RCC 7860 (cell line): ENCODE measurements around the gene L3MBTL4.

Source experiments
- DNase-seq: peaks from one replicate; pipeline ENCODE4 v3.0.0-alpha.2; 2015; ENCODE audit warnings: low spot score
- FAIRE-seq: peaks from 2 replicates; lab custom pipeline; 2012; peaks lifted over from hg19 to GRCh38; lab: Jason Lieb, UNC

L3MBTL4 gene

DNA sequence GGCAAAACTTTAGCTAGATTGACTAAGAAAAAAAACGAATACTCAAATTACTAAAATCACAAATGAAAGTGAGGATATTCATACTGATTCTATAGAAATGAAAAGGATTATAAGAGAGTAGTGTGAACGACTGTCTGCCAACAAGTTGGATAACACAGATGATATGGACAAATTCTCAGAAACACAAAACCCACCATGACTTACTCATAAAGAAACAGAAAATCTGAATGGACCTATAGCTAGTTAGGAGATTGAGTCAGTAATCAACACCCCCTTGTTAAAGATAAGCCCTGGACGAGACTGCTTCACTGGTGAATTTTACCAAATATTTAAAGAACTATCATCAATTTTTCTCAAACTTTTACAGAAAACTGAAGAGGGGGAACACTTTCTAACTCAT is 410.6 kb downstream of the L3MBTL4 start:
- FAIRE-seq (no peak), DNase-seq (no peak)

DNA sequence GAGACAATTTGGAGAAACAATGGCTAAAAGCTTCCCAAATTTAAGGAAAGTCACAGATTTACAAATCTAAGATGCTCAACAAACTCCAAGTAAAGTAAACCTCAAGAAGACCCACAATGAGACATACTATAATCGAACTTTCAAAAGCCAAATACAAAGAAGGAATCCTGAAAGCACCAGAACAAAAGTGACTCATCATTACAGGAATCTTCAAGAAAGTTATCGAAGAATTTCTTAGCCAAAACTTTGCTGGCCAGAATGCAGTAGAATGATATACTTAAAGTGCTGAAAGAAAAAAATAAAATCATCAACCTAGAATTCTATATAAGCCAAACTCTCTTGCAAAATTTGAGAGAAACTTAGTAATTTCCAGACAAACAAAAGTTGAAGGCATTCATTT is 412.8 kb downstream of the L3MBTL4 start:
- DNase-seq (no peak), FAIRE-seq (no peak)

- FAIRE-seq (no peak), DNase-seq (no peak)
Measured at GRCh38 chr18:5998907-5999306, 415.8 kb downstream of the L3MBTL4 start.

DNA sequence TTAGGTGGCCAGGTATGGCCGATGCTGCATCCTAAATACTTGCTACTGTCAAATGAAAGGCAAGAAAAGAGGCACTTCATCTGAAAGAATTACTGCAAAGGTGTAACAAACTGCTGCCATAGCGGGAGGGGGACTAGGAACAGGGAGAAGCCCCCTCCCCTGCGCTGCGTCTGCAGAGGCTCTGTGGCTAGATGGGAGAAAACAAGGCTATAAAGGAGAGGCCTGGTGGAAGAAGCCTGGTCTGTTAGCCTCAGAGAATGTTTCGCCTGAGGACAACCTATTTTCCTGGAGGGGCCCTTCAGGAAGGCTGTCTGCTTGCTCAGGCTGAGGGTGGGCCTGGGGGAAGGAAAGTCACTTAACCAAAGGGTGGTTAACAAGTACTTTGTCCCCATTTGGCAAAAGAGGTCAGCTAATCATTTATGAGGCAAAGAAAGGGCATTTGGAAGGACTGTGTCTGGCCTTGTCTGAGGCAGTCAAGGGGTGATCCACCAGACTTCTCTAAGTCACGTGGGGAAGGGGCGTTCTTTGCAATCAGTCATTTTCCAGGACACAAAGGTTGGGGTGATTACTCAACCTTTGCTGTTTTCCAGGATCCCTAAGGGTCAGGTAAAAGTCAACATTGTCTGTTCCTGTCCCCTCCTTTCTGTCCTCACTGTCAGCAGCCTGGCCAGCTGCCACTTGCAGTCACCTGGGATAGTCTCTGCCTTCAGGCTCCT is 416.4 kb downstream of the L3MBTL4 start:
- no peak for FAIRE-seq
- no peak for DNase-seq

GRCh38 chr18:5997361-5997760 is 417.4 kb downstream of the L3MBTL4 start:
- FAIRE-seq = no peak

GRCh38 chr18:5995626-5996025 is 419.1 kb downstream of the L3MBTL4 start:
- DNase-seq (no peak), FAIRE-seq (no peak)

More at GRCh38 chr18:5997361-5997760, 417.4 kb downstream of the L3MBTL4 start:
- no peak for DNase-seq

DNA sequence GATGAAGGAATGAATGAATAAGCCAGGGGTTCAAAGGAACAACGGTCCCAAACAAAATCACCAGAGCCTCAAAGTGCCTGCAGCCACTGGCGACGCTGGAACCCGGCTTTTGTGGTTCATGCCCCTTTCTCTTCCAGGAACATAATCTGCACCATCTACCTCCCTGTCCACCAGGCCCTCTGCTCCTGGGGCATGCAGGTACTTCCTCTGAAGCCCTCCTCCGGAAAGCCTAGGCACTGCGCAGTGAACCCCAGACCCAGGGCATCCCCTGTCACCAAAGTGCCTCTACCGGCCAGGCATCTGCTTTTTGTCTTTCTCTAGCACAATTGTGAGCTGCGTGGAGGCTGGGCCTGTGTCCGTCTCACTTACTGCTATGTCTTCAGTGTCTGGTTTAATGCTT is 420.8 kb downstream of the L3MBTL4 start:
- DNase-seq (no peak), FAIRE-seq (no peak)

GRCh38 chr18:5992381-5992780 is 422.3 kb downstream of the L3MBTL4 start:
- FAIRE-seq (no peak), DNase-seq (no peak)

- FAIRE-seq = no peak
- no peak for DNase-seq
Measured at GRCh38 chr18:5987249-5987648, 427.5 kb downstream of the L3MBTL4 start.

DNA sequence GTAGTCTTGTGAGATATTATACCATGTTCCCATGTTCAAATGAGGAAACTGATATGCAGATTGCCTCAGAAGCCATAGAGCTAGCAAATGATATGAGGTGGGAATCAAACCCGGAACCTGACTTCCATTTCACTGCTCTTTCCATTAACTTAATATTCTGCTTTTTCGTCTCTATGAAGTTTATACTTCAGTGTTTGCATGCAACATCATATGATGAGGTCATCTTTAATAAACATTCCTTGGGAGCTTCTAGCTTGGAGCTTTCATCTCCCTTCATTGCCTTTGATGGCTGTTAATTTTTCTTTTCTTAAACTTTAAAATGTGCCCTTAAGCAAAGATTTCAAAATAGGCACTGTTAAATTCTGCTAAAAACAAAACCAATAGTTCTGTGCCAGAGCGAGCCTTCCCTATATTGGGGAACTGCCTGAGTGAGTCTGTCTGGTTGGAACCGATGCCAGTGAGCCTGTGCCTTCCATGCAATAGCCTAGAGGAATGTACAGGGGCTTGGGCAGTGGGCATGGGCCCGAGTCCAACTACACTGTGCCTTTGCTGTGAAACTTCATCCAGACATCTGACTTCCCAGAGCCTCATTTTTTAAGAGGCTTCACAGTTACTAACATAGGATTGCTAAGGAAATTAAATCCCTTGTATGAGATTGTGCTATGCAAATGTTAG is 428.3 kb downstream of the L3MBTL4 start:
- FAIRE-seq = no peak

DNA sequence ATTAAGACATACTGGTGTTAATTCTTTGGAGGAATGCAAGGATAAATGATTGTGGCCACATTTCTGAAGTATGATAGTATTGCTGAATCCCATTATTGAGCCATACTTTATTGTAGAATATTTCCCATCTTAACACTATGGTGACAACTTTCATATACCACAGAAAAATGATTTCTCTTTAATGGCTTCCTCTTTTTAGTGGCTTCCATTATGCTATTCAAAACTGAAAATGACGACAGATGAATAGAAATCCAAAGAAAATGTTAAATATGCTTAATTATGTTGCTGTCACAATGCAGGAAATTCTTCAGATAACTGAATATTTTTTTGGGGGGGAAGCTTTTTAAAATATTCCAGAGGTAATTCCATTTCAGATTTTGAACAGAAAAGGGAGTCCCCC is 430.5 kb downstream of the L3MBTL4 start:
- no peak for FAIRE-seq
- DNase-seq = no peak

More for the DNA sequence above, 428.3 kb downstream of the L3MBTL4 start:
- no peak for DNase-seq

DNA sequence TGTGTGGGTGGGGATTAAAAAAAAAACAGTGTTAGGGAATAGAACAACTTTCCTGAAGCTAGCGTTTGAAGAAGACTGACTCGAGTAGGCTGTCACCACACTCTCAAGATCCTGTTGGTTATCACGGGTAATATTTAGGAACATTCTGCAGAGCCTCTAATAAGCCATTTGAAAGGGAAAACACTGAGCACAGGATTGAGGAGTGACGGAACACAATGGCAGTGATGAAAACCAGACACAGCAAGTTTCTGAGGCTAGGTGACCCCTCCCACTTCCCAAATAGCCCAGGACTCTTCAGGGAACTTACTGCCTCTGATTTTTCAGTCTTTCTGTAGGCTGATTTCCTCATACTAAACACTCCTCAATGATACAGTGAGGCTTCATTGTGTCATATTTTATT is 431.2 kb downstream of the L3MBTL4 start:
- no peak for DNase-seq
- no peak for FAIRE-seq

- no peak for DNase-seq
- FAIRE-seq = no peak
Measured at GRCh38 chr18:5982332-5982731, 432.4 kb downstream of the L3MBTL4 start.

DNA sequence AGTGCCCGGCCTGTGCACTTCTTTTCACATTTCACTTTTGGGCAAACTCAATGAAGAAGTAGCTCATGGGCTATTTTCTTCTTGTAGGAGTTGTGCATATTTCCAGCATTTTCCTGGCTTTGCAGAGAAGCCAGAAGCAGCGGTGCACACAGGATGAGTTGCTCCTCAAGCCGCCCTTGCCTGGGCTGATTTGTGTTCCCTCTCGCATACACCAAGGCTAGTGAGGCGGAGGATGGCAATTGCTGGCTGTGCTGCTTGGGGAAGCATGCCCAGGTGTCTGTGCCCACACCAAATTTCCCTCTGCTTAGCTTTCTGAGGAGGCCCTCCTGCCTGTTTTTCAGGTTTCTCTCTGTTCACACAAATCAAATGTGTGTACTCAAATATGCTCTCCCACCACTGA is 434.0 kb downstream of the L3MBTL4 start:
- DNase-seq = no peak

DNA sequence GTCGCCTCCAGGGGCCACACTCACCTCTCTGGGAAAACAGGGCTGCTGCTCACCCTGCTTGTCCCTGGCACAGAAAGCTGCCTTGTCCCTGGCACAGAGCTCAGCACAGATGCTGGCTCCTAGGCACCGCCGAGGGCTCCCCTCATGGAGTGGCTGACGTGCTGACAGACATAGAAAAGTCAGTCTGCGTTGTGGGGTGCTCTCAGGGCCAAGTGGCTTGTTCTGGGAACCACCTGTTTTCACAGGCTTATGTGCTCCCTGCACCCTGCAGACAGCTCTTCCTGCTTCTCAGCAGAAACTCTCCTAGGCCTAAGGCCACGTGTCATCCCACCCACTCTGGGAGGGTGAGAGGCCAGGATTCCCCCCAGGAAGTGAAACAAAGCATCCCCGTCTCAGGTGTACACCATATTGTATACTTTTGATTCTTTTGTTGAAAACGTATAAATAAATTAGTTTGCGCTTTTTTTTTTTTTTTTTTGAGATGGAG is 434.7 kb downstream of the L3MBTL4 start:
- FAIRE-seq (no peak), DNase-seq (no peak)

More for the DNA sequence above, 434.0 kb downstream of the L3MBTL4 start:
- FAIRE-seq = no peak

DNA sequence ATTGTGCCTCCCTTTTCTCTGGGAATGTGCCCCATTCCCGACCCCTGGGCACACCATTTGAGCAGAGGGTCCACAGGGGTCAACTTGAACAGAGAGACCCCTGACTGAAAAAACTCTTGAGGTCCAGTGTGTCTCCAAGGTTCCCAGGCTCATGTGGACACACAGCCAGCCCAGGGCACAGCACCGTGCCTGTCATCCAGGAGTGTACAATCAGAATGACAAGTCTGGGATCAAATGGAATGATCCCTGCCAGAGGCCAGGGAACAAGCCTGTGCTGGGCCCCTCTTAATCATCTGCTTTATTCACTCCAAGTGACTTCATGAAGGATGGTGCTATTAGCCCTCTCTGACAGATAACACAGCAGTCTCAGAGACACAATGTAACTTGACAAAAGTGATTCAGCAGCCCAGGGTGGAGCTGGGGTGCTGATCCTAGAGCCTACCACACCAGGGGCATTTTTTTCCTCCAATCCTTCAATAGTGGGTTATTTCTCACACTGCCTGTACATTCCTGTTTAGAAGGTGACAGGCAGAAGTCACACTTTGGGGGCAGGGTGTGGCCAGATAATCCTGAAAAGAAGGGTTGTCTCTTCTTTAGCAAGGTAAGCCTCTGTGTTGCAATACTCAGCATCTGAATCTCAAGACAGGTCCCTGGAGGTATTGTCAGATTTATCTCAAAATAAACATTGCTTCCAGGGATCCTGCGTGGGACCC is 435.4 kb downstream of the L3MBTL4 start:
- FAIRE-seq = no peak

DNA sequence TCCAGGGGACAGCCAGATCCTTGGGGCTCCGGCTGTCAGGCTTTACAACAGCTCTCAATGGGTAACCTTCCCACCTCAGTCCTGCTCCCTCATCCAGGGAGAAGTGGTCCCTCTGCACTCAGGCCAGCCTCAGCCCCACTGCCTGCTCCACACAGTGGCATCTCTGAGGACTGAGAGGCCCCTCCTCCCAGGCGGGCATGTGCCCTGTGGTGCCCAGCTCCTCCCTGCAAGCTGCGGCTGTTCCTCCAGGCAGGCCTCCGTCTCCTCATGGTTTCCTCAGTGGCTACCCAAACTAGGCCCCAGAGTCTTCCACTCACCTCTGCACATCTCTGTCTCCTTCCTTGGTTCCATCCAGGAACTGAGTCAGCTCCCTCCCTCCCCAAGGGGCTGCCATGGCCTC is 437.7 kb downstream of the L3MBTL4 start:
- FAIRE-seq (no peak), DNase-seq (no peak)

More for the DNA sequence above, 435.4 kb downstream of the L3MBTL4 start:
- no peak for DNase-seq

DNA sequence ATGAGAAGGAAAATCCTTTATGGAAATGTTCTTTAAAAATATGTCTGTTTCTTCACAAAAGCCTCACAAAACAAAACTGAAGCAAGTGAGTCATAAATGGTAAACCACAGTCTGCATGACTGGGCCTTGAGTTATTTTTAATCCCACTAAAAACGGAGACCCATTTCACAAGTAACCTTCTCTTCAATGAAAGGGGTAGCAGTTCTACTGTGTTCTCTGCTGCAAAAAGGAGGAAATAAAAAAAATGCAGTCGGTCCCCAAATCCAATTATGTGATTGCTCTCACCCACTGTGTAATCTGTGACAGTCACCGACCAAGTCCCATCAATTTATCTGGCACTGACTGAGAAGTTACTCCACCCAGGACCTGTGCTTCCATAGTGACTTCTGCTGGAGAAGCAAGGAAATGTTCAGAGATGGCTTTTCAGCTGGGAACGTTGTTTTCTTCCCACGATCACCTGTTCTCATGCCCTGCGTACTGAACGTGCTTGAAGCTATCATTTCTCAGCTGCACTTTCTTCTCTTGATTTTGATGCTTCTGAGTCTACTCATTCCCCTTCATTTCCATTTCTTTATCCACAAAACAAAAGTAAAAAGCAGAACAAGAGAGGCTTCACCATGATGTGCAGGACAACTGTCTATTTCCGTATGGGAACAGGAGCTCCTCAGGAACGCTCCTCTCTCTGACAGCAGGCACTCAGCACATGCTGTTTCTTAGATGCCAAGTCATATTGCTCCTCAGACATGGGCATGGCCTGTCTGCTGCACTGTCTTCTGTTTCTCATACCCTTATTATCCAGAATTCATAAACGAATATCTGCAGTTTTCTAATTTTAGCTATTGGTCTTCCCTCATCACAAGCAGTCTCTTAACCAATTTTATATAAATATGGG is 439.4 kb downstream of the L3MBTL4 start:
- FAIRE-seq (peak; percentile 83), DNase-seq (peak; percentile 46)

DNA sequence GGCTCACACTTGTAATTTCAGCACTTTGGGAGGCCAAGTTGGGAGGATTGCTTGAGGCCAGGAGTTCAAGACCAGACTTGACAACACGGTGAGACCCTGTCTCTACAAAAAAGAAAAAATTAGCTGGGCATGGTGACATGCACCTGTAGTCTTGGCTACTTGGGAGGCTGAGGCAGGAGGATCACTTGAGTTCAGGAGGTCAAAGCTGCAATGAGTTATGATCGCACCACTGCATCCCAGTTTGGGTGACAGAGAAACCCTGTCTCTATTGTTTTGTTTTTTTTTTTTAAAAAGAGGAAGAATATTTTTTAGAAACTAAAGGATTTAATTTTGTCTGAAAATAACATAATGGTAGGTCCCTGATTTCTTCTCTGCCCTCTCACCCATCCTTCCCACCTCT is 440.0 kb downstream of the L3MBTL4 start:
- no peak for FAIRE-seq
- DNase-seq = no peak

DNA sequence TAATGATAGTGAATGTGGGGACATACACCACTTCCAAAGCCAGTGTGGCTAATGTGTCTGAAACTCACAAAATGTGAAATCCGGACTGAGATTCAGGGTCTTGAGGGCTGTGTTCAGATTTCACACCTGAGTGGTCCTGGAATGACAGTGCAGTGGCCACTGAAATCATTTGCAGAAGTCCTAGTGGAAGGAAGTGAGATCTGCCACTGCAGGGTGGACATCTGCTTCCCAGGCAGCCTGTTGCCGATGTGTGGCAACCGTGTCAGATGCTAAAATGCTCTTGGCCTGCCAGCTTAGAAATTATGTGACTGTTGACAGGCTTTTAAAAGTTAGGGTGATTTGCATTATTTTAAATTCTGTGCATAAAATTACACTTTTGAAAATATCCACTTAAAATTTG is 441.6 kb downstream of the L3MBTL4 start:
- FAIRE-seq = no peak
- DNase-seq = no peak

DNA sequence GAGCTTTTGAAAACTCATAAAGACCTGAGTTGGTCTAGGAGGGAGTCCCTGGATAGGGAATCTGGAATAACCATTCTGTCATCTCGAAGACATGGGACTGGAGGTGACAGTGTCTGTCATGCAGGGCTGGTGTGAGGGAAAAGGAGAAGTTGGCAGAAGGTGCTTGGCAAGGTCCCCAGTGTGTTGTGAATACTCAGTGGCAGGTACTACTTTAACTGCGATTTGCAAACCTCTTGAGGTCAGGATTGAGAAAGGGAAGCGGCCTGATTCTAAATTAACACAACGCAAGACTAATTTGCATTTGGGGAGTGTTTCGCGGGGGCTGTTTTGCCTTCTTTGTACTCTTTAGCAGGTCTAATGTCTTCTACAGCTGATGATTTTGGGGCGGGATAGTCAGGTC is 442.4 kb downstream of the L3MBTL4 start:
- DNase-seq (no peak), FAIRE-seq (no peak)
